GM18858 (cell line): ENCODE measurements around the gene FZD10.

ENCODE experiments used
- ATAC-seq: cut with Tn5 transposase; IDR thresholded peaks from one replicate; pipeline ENCODE4 v1.9.1; 2021; ENCODE audit not compliant: unreplicated experiment

FZD10 gene

GRCh38 chr12:130131801-130132200 is 30.5 kb upstream of the FZD10 start:
- ATAC-seq: no peak

GRCh38 chr12:130132831-130133511 is 29.3 kb upstream of the FZD10 start:
- ATAC-seq: no peak

DNA sequence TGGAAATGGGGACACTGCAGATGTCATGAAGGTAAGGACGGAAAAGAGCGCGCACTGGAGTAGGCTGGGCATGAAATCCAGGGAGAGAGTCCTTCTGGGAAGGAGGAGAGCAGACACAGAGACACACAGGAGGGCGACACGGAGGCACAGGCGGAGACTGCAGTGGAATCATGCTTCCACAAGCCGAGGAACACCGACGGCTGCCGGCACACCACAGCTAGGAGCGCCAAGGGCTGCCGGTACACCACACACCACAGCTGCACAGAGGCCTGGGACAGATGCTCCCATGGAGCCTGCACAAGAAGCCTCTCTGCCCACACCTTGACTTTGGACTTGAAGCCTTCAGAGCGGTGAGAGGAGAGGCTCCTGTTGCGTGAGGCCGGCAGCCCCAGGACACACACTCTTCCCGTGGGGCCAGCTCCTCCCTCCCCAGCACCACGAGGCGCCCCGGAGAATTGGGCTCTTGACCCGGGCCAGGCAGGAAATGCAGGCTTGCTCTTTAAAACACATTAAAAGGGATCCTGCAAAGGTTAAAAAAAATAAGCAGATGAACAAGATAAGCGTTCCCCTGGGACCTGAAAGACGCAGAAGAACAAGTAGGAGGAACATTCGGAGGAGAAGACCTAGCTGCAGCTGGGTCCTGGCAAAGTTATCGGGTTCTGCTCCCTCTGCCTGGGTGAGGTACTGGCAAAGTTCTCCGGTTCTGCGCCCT is 28.3 kb upstream of the FZD10 start:
- ATAC-seq: no peak

GRCh38 chr12:130134563-130134915 is 27.7 kb upstream of the FZD10 start:
- ATAC-seq: no peak

- no peak for ATAC-seq
Measured at GRCh38 chr12:130136509-130137039, 25.7 kb upstream of the FZD10 start.

DNA sequence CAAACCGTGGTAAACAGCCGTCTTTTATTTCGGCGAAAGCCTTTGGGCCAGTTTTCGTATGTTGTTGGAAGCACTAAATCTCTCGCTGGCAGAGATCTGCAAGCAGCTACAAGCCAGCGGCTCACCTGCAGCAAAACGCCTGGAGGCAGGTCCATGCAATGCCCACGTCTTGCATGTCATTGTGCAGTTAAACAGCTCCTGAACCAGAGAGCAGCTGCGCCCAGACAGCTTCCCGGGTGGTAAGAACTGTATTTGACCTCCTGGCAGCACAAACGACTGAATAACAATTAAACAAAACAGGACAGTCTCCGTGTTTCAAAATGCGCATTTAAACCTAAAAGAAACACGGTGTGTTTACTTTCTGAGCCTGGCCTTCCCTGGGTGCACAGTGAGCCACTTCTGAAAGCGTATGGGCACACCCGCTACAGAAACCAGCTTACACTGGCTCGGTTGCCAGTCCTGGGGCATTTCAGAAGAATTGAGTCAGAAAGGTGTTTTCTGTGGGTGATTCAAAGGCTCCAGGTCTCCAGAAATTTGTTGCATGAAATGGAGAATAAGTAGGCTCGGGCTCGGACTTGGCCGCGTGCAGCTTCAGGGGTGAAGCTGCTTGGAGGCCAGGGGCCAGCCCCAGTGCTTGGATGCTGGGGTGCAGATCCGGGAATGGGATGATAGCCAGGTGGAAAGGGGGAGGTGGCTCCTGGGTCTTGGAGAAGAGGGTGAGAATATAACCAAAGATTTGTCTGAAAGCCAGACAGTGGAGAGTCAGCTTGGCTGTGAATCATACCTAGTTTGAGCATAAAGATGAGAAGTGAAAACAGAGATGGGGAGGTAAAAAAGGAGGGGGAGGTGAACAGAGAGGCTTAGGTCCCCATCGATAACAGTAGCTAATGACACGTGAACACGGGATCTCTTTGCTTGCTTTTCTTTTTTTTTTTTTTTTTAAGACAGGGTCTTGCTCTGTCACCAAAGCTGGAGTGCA is 24.9 kb upstream of the FZD10 start:
- ATAC-seq: no peak

GRCh38 chr12:130138478-130138877 is 23.8 kb upstream of the FZD10 start:
- no peak for ATAC-seq

DNA sequence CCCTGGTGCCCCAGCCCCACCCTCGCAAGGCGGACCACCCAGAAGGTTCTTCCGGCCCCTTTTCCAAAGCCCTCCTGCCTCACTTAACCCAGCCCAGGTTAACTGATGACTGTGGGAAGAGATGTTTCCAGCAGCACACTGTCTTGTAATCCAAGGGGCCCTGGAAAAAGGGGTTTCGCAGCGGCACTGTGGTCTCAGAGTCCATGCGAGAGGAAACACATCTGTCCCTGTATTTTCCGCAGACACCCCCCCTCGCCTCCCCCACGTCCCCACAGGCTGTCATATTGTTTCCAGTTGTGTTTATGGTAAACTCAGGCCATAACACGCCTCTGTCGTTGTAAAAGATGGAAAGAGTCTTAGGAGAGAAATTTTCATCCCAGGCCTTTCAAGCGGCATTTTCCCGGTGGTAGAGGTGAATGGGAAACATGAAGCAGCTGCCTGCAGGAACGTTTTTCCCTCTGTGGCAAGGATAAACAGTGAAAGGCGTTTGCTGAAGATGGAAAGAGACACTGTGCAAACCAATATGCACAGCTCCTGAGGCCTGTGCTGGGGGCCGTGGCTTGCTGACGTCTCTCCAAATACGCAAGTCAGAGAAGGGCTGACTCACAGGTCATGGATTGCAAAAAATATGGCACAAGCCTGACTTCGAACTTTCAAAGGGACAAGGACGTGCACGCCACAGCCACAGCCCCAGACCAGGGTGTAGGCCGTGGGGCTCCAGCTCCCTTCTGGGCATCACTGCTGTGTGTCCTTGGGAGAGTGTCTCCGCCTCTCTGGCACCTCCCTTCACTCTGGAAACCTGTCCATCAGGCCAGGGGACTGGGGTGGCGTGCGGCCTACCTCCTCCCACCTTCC is 22.5 kb upstream of the FZD10 start:
- ATAC-seq: no peak

DNA sequence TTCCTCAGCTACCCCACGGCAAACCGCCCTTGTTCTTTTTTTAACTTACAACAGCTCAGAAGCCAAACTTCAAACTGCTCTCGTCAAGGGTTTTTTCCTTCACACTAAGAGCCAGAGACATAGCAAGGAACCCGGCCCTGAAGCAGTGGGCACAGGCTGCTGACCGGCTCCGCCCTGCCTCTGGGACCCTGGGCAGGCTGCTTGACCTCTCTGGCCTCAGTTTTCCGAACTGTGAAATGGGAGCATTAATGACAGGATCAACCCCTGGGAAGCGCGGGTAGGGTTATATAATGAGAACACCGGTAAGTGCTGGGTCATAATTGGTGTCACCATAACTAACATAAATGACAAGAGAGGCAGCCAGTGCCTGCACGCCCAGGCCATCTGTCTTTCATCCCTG is 21.2 kb upstream of the FZD10 start:
- no peak for ATAC-seq

GRCh38 chr12:130141901-130142683 is 20.2 kb upstream of the FZD10 start:
- ATAC-seq: no peak

DNA sequence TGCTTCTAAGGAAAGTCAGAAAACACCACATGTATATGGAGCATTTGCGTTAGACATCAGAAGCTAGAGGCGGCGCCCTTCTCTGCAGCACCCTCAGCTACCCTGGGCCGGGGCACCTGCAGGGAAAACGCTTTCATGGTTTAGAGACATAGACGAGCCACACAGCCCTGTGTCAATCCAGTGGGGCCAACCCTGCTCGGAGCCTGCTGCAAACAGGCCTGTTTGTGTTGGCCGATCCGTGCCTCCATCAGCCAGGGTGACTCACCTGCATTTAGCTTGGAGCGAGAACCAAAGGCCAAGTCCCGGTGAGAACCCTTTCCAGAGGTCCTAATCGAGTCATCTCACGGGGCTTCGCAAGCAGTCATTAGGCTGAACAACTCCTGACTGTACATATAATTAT is 19.5 kb upstream of the FZD10 start:
- ATAC-seq: no peak

GRCh38 chr12:130143136-130143535 is 19.1 kb upstream of the FZD10 start:
- ATAC-seq: no peak

DNA sequence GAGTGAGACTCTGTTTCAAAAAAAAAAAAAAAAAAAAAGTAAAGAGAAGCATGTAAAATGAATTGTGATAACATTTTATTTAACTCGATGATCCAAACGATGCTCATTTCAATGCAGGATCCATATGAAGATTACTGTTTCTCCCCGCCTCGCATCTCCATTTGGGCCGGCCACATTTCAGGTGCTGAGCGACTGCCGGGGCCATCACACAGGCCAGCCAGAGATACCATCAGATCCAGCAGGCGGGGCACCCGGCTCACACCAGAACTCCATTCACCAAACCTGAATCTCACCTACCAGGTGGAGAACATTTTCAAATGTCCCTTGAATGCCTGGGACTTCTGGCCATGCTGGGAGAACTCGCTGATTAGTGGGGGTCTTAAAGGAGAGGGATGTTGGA is 18.0 kb upstream of the FZD10 start:
- no peak for ATAC-seq

- ATAC-seq: no peak
Measured at GRCh38 chr12:130145731-130146130, 16.5 kb upstream of the FZD10 start.

DNA sequence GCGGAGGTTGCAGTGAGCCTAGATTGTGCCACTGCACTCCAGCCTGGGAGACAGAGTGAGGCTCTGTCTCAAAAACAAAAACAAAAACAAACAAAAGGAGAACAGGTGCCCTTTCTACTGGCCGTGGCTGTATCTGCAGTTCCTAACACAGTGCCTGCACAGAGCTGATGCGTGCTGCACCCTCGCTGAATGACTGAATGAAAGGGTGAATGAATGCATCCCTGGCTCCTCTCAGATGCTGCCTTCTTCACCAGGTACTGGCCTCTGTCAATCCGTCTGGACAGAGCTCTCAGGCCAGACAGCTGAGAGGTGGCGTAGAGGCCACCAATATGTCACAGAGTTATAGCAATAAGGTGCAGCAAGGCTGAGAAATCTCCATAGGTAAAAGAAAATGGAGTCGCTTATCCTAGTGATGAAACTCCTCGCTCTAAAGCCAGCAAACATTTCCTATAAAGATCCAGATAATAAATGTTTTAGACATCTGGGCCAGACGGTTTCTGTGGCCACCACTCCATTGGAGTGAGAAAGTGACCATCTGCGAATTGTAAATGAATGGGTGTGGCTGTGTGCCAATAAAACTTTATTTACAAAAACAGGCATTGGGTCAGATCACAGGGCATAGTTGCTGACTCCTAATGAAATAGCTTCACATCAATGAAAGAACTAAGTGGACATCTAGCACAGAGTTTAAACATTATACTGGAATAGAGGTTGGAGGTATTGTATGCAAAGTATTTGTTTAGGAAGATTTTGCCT is 15.9 kb upstream of the FZD10 start:
- ATAC-seq: no peak

DNA sequence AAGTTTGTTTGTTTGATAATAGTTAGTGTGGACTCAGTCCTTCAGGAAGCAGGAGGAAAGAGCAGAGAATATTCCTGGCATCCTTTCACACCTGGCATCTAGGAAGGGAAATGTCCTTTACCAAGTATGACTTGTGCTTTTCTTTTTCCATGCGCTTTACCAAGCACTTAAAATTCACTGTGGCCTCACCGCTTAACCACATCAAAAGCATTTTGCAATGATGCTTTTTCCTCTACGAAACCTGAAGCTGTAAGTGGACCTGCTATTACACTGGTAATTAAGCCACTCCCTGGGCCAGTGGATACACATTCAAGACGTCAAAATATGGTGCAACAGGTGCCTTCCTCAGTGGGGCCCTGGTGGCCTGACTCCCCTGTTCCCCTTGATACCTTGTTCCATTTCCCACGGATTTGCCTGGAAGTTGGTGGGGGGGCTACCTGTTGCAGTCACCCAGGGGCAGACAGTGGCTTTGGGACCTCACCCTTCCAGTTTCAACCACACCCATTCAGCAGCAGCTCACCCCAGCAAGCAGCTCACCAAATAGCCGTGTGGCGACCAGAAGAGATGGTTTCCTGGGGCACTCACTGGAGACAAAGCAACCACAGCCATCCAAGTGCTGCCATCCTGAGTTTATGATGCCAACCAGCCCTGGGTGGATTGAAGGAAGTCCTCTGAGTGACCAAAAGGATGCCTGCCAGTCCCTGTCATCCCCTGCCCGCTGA is 14.2 kb upstream of the FZD10 start:
- ATAC-seq: no peak

DNA sequence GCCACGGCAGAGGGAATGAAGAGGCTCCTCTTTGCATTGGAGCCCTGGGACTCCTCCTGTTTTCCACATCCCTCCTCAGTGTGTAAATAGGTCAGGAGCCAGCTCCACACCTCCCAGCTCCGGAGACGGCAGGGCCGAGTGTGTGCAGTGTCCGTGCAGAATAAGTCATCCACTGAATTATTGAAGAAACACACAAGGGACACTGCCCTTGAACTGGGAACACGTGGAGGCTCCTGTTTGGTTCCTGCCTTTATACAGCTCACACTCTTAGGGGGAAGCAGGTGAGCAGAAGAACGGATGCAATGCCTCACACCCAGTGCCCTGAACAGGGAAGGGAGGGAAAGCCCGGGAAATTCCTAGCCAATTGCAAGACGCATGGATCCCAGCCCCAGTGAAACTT is 10.4 kb upstream of the FZD10 start:
- ATAC-seq: no peak

DNA sequence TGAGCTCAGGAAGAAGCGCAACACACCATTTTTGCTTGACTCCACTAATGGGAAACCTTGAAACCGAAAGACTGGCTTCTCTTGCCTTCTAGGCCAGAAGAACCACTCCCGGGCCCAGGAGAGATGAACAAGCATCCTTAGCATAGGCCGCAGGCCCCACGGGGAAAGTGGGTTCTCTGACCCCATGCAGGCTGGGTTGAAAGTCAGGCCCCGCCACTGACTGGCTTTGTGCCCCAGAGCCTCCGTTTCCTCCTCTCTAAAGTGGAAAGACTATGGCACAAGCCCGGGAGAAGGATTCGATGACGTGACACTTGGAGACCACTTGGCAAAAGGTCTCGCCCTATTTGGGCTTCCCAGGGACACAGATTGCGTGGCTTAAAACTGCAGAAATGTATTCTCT is 9.9 kb upstream of the FZD10 start:
- ATAC-seq: no peak
